DOHH2 (cell line): Measurements from ENCODE around the gene LIAS.

Experiments used
- EZH2phosphoT487 ChIP-seq: fragments of 200-600 bp; sonication (generic); IDR thresholded peaks from 2 replicates; pipeline ENCODE4 v1.6.1; 2017; ENCODE audit warnings: borderline replicate concordance, mild to moderate bottlenecking, antibody characterized with exemption, low read length, moderate library complexity, mixed read lengths
- TF ChIP-seq, protein P1 (sequence below): fragments of 200-600 bp; sonication (generic); IDR thresholded peaks from one replicate; pipeline ENCODE4 v1.5.1; 2014; ENCODE audit warnings: antibody characterized with exemption, mild to moderate bottlenecking, low read depth, low read length; ENCODE audit not compliant: poor library complexity, severe bottlenecking

DNA sequence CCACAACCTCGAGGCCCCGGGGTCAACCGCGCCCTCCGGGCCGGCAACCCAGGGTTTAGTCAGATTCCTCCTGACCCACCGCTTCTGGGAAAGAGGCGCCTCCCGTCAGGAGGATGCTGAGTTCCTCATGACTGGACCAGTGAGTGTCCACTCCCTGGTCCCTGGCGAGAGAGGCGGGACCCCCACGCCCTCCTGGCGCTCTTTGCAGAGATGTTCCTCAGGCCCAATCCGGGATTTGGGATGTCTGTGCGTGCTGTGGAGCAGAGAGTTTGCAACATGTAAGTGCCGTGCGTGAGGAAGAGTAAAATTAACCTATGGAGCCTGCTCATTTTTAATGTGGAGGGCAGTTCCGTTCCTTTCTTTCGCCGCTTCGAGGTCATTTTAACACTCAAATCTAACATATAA, 69.2 kb downstream of the LIAS start:
- TF ChIP-seq, protein P1, sequence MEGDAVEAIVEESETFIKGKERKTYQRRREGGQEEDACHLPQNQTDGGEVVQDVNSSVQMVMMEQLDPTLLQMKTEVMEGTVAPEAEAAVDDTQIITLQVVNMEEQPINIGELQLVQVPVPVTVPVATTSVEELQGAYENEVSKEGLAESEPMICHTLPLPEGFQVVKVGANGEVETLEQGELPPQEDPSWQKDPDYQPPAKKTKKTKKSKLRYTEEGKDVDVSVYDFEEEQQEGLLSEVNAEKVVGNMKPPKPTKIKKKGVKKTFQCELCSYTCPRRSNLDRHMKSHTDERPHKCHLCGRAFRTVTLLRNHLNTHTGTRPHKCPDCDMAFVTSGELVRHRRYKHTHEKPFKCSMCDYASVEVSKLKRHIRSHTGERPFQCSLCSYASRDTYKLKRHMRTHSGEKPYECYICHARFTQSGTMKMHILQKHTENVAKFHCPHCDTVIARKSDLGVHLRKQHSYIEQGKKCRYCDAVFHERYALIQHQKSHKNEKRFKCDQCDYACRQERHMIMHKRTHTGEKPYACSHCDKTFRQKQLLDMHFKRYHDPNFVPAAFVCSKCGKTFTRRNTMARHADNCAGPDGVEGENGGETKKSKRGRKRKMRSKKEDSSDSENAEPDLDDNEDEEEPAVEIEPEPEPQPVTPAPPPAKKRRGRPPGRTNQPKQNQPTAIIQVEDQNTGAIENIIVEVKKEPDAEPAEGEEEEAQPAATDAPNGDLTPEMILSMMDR, result no peak
- TF ChIP-seq EZH2phosphoT487, result no peak
